Panc1 (cell line): ENCODE results near the gene NUP210L.

Experiments
- POLR2AphosphoS5 ChIP-seq: IDR thresholded peaks from 2 replicates; pipeline ENCODE4 v1.6.1; 2012; ENCODE audit warnings: mild to moderate bottlenecking, low read depth, low read length, moderate library complexity
- SIN3A ChIP-seq: IDR thresholded peaks from 2 replicates; pipeline ENCODE4 v1.6.1; 2012; ENCODE audit warnings: low read depth, mild to moderate bottlenecking, low read length, moderate library complexity, borderline replicate concordance; ENCODE audit not compliant: insufficient read depth
- TF ChIP-seq, protein P1 (sequence below): fragments of 450-650 bp; IDR thresholded peaks from 2 replicates; pipeline ENCODE4 v1.5.1; 2017; ENCODE audit warnings: mild to moderate bottlenecking

DNA sequence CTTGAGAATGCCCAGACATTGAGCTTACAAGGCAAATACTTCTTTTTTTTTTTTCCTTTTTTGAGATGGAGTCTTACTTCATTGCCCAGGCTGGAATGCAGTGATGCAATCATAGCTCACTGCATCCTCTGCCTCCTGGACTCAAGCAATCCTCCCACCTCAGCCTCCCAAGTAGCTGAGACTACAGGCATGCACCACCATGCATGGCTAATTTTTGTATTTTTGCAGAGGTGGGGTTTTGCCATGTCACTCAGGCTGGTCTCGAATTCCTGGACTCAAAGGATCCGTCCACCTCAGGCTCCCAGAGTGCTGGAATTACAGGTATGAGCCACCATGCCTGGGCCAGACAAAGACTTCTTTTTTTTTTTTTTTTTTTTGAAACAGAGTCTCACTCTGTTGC lies 79.1 kb downstream of the NUP210L start:
- TF ChIP-seq, protein P1, sequence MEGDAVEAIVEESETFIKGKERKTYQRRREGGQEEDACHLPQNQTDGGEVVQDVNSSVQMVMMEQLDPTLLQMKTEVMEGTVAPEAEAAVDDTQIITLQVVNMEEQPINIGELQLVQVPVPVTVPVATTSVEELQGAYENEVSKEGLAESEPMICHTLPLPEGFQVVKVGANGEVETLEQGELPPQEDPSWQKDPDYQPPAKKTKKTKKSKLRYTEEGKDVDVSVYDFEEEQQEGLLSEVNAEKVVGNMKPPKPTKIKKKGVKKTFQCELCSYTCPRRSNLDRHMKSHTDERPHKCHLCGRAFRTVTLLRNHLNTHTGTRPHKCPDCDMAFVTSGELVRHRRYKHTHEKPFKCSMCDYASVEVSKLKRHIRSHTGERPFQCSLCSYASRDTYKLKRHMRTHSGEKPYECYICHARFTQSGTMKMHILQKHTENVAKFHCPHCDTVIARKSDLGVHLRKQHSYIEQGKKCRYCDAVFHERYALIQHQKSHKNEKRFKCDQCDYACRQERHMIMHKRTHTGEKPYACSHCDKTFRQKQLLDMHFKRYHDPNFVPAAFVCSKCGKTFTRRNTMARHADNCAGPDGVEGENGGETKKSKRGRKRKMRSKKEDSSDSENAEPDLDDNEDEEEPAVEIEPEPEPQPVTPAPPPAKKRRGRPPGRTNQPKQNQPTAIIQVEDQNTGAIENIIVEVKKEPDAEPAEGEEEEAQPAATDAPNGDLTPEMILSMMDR = no peak
- TF ChIP-seq SIN3A = no peak
- no peak for TF ChIP-seq POLR2AphosphoS5
